OCI-M1 (cell line): ENCODE data around the gene KIAA1328.
A peak's percentile ranks its signal among the peaks of the same experiment; 100 is the strongest.

Source experiments
- DNase-seq: peaks from one replicate; lab custom pipeline; 2025; lab: John Stamatoyannopoulos, UW

KIAA1328 gene

GRCh38 chr18:37222354-37222998 is 393.5 kb downstream of the KIAA1328 start:
- DNase-seq = no peak

- peak; percentile 6 for DNase-seq
These were observed 394.1 kb downstream of the KIAA1328 start for GRCh38 chr18:37222999-37223378.

GRCh38 chr18:37225279-37225678 is 396.4 kb downstream of the KIAA1328 start:
- no peak for DNase-seq

- no peak for DNase-seq
These were observed 401.8 kb downstream of the KIAA1328 start for GRCh38 chr18:37230768-37231167.

- no peak for DNase-seq
These were observed 402.3 kb downstream of the KIAA1328 start for GRCh38 chr18:37231251-37231650.

GRCh38 chr18:37235583-37235982 is 406.7 kb downstream of the KIAA1328 start:
- no peak for DNase-seq

DNA sequence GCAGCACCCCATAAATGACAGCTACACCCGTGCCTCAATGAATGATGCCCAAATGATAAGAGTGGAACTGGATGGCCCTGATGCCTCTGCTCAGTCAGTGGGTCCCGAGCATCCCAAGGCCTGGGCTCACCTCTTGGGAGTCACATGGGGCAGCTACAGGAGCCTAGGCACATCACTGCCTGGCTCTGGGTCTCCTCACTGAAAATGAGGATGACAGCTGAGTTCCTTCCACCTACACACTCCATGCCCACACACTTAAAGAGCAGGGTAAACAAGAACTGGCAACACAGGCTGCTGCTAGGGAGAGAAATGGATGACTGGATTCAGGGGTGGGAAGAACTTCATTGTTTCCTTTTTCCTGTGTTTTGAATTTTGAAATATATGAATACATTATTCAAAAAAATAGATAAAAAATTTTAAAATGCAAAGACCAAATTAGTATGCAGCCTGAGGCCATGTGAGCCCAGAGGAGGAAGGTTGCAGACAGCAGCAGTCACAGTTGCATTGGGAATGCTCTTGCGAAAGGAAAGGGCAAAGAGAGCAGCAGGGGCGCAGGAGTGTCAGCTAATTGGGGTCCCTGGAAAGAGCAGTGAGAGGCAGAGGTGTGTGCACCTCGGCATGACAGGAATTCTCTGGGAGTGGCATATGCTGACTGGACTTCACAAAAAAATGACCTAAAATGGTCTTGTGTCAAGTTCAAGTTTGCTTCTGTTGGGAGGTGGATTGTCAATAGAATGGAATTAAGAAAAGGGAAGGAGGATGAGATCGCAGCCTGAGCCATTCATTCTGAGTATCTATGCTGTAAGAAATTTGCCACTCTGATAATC is 409.6 kb downstream of the KIAA1328 start:
- no peak for DNase-seq

DNA sequence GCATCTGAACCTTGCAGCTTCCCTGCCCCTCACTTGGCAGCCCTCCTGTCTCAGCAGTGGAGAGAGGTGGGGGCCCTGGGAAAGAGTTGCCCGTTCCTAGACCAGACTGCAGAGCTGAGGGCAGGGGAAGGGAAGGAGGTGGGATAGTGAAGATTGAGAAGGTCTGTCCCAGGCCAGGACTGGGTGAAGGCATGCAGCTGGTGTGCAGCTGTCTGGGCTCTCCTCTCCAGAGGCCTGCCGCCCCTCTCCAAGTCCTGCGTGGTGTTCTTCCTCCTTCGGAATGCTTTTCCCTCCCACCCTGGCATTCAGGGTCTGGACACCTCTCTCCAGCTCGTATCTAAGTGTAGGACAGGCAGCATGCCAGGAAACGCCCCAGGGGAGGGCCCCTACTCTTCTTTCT is 413.2 kb downstream of the KIAA1328 start:
- DNase-seq = no peak

DNA sequence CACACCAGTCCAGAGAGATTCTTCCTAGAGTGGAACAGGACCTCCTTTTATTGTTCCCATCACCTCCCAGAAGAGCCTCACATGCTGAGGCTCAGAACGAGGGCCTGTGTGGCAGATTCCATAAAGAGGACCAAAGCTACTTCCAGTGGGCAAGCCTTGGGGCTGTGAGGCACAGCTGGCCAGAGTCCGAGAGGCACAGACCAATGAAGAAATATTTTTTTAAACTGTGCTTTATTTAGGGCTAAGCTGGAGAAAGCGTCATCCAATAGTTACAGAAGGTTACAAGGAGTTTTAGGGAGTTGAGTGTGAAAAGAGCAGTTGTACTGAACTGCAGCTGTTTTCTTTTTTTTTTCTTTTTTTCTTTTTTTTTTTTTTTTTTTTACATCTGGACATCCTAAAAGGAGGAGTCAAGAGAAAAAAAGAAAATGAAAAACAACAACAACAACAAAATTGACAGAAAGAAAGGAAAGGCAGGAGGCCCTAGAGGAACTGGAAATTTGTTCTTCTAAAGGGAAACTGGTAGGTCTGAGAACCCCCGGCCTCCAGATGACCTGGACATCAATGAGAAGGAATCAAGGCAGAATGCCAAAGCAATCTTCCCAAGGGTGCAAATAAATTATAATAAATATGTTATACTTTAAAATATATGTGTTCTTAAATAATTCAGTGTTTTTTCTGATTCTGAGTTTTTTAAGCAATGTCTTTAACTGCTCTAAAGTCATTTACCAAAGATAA is 414.1 kb downstream of the KIAA1328 start:
- no peak for DNase-seq

DNA sequence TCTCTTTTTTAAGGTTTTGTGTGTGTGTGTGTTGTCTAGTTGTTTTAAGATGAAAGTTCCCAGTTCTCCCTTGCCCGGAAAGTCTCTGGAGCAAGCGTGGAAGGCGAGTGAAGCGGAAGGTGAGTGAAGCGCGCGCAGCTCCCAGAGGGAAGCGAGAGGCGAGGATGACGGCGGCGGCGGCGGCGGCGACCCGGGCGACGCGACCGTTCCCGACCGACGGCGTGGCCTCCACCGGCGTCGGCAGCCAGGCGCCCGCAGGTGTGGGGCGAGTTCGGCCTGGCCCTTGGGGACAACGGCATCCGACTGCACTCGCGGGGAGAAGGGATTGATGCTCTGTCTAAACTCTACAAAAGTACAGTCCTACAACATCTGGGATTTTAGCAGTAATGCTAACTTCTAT is 414.8 kb downstream of the KIAA1328 start:
- DNase-seq = no peak

DNA sequence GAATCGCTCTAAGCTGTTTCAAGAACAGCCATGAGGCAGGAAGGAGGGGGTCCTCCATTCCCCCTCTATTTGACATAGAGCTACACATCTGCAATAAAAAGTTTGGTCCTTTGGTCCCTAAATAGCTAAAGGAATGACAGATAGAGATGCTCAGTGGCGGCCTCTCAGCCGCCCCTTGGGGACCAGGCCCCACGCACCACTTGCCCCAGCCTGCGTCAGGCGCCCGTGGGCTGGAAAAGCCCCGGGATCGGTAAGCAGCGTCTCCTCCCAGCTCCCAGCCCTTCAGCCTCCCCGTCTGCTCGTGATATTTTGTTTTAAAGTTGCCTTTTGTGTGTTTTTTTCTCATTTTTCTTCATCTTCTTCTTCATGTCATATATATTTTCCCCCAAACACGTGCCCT is 415.7 kb downstream of the KIAA1328 start:
- no peak for DNase-seq

DNA sequence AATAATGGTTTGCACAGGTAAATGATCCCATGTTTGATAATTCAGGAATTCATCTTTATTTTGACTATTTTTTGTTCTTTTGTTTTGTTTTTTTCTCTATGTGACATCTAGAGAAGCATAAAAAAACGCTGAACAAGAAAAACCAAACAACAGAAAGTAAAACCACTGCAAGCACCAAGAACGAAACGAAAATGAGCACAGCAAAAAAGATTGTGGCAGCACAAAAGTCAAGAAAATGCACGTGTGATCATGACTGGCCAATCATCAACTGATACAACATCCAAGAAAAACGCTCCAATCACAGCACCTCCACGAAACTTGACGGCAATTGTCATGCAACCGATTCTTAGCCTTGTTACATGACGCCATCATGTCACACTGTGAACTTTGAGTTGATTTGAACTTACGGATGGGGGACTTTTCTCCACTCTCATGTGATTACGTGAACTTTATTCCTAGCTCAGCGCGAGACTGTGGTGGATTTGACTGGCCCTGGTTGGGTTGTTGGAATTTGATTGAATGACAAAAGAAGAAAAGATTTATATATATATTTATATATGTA is 417.9 kb downstream of the KIAA1328 start:
- DNase-seq = no peak

DNA sequence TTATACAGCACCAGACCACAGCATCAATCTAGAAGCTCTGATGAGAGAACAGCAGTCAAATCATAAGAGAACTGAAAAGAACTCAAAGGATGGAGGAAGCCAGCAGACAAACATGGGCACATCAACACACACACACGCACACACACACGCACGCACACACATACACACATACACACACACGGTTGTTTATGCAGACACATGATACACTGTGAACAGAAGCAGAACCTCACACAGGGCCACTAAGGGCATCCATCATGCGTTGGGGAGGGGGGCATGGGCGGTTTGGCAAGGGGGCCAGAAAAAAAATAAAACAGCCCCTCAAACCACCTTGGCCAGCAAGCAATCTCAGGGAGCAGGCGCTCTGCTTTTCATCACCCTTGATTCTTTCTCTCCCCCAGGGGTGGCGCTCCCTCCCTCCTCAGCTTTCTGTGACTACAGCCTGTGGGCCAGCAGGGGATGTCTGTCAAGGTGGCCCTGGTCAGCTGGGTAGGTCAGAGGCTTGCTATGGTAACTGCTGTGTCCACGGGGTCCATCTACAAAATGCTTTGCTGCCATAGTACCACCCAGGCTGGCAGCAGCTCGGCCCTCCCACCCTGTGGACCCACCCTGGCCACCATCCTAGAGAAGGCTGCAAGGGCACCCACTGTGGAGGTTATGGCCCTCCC is 418.7 kb downstream of the KIAA1328 start:
- DNase-seq = no peak

DNA sequence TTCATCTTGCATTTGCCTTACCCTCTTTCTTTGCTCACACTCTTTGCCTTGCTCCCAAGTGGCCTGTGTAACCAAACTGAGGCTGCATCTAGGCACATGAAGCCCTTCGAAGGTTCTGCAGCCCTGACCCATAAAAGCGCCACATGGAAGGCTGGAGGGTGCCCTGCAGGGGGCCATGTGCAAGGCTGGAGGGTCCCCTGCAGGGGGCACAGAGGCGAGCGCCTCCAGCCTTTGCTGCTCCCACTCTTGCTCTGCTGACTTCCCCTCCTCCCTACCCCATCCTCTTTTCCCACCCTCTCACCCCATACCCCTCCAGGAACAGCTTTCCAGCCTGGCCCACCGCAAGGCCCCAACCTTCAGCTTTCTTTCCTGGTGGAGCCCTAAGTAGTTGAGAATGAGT is 419.4 kb downstream of the KIAA1328 start:
- DNase-seq = no peak

- DNase-seq = no peak
These were observed 420.4 kb downstream of the KIAA1328 start for GRCh38 chr18:37249171-37249886.

DNA sequence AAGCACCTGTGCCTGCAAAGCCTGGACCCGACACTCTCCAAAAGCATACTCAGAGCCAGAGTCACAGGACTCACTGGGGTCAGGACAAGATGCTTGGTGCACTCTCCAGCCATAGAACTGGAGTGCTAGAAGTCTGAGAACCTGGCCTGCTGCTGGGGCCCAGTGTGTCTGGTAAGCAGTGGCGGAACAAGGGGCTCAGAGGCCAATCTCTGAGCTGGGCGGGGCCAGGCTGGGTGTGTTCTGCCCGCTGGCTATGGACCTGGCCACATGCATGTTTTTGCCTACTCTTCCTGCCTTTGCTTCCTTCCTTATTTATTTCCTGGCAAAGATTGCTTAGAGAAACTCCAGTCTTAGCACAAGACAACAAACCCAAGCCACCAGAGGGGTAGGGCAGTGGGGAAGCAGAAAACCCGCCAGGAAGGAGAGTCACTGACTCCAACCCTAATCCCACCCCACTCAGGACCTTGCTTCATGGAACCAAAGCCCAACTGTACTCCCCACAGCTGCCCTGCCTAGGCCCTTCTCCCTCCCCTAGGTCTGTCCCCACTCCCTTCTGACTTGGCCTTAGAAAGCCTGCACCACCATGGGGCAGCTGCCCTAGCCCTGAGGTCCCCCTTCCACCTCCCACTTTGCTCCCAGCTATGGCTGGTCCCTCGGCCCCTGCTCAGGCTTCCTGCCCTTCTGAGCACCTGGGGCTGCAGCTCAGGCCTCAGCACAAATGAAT is 421.1 kb downstream of the KIAA1328 start:
- DNase-seq = no peak

DNA sequence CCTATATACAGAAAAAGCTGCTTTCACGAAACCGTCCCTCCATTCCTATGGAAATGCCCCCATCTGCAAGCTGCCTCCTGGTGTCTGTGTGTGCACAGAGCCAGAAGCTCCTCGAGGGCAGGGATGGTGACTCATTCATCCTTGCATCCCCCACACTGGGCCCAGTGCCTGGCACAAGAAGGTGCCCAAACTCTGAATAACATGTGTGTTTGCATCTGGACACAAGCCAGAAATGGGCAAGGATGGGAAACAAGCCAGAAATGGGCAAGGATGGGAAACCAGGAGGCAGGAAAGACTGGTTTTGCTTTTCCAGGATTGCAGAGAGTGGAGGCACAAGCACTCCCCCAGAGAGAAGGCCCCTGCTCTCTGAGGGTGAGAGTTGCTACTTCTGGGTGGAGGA is 422.8 kb downstream of the KIAA1328 start:
- no peak for DNase-seq

GRCh38 chr18:37252342-37252741 is 423.4 kb downstream of the KIAA1328 start:
- no peak for DNase-seq

DNA sequence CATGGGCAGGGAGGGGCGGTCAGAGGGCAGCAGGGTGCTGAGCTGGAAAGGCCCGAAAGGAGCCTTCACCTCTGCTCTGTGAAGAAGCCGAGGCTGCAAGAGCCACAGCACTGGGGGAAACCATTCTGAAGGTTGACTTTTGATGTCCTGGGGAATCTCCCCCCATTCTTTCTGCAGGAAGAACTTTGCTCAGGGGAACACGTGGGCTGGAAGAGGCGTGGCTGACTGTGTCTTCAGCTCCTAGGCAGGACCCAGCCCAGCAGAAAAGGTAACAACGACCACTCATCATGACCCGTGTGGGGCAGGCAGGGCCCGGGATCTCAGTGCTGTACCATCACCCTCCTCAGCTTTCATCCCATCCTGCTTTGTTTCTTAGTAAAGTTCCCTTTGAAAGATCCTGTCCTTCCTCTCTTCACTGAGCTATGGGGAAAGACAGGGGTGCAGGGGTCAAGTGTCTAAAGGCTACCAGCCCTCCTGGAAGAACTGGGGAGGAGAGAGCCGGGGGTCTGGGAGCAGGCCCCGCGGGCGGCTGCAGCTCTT is 424.0 kb downstream of the KIAA1328 start:
- no peak for DNase-seq
